ENCODE results near the gene NET1. TPM values are rescaled to one million over a fixed set of nuclear protein-coding genes. Genes with fewer than 3 reads are reported as not detected.

The NET1 gene
- total RNA-seq, 4 donors from 2014 or later: 64.3 to 124 (median 77.2) TPM

- 88 to 89% methylated on average over 18 of the region's 18 CpGs for WGBS, 2 donors
Measured at GRCh38 chr10:5395168-5395567, 17.2 kb upstream of the NET1 start.

GRCh38 chr10:5396556-5397300 lies 15.6 kb upstream of the NET1 start:
- no peak overlapping the region for H3K4me3 ChIP-seq (ENCODE audit: low read depth, poor library complexity, severe bottlenecking)
- WGBS, 2 donors: 68 to 79% methylated on average over 12 of the region's 12 CpGs
- intact Hi-C loops (cut with DNase I; ENCODE audit: low total_unique reads): no loop called here
- TF ChIP-seq CTCF (IDR thresholded peaks at IDR 0.05) (no peak), POLR2A (IDR thresholded peaks at IDR 0.05) (no peak)
- no peak for DNase-seq (ENCODE audit: low spot score in 2 of 2)

More at GRCh38 chr10:5395168-5395567, 17.2 kb upstream of the NET1 start:
- intact Hi-C loops (cut with DNase I; ENCODE audit: low total_unique reads): no loop called here
- no peak overlapping the region for H3K4me3 ChIP-seq (ENCODE audit: low read depth, poor library complexity, severe bottlenecking)
- no peak for DNase-seq (ENCODE audit: low spot score in 2 of 2)
- TF ChIP-seq CTCF (IDR thresholded peaks at IDR 0.05) (no peak), POLR2A (IDR thresholded peaks at IDR 0.05) (no peak)

- no peak for DNase-seq (ENCODE audit: low spot score in 2 of 2)
- WGBS, 2 donors: 80 to 82% methylated on average over 6 of the region's 6 CpGs
- no peak for TF ChIP-seq POLR2A (IDR thresholded peaks at IDR 0.05)
- TF ChIP-seq CTCF (IDR thresholded peaks at IDR 0.05): no peak
- intact Hi-C loops (cut with DNase I; ENCODE audit: low total_unique reads): no loop called here
- no peak overlapping the region for H3K4me3 ChIP-seq (ENCODE audit: low read depth, poor library complexity, severe bottlenecking)
Measured at GRCh38 chr10:5399332-5399731, 13.0 kb upstream of the NET1 start.

- no peak for DNase-seq (ENCODE audit: low spot score in 2 of 2)
- H3K4me3 ChIP-seq (ENCODE audit: low read depth, poor library complexity, severe bottlenecking): no peak overlapping the region
- no peak for TF ChIP-seq CTCF (IDR thresholded peaks at IDR 0.05)
- TF ChIP-seq POLR2A (IDR thresholded peaks at IDR 0.05): no peak
- 88 to 91% methylated on average over 9 of the region's 9 CpGs for WGBS, 2 donors
- intact Hi-C loops (cut with DNase I; ENCODE audit: low total_unique reads): no loop called here
Measured at GRCh38 chr10:5400468-5401240, 11.7 kb upstream of the NET1 start.

- TF ChIP-seq CTCF (IDR thresholded peaks at IDR 0.05) (no peak), POLR2A (IDR thresholded peaks at IDR 0.05) (no peak)
- intact Hi-C loops (cut with DNase I; ENCODE audit: low total_unique reads): no loop called here
- 87 to 89% methylated on average over 3 of the region's 3 CpGs for WGBS, 2 donors
- no peak for DNase-seq (ENCODE audit: low spot score in 2 of 2)
- H3K4me3 ChIP-seq (ENCODE audit: low read depth, poor library complexity, severe bottlenecking): no peak overlapping the region
Measured at GRCh38 chr10:5402798-5403197, 9.6 kb upstream of the NET1 start.

All from lower leg skin (tissue), 4 donors.